Mucosa of rectum (tissue), 2 donors: Measurements from ENCODE around the gene UBA6.

Source experiments
- H3K27ac ChIP-seq, 2 donors: one replicate each; pipeline ENCODE4 v1.7.0; 2013; ENCODE audit warnings: inconsistent platforms in 2 of 2, low read depth in 2 of 2, low read length in 2 of 2
- H3K27me3 ChIP-seq, 2 donors: one replicate each; pipeline ENCODE4 v1.7.0; 2013; ENCODE audit warnings: low read length in 2 of 2; ENCODE audit not compliant: control insufficient read depth in 2 of 2, insufficient read depth in 2 of 2
- H3K36me3 ChIP-seq, 2 donors: one replicate each; pipeline ENCODE4 v1.7.0; 2013; ENCODE audit warnings: low read length in 2 of 2; ENCODE audit not compliant: control insufficient read depth in 2 of 2, insufficient read depth in 2 of 2
- H3K4me1 ChIP-seq, 2 donors: one replicate each; pipeline ENCODE4 v1.7.0; 2013; ENCODE audit warnings: low read length in 2 of 2, mild to moderate bottlenecking in 1 of 2; ENCODE audit not compliant: control insufficient read depth in 2 of 2, insufficient read depth in 2 of 2
- H3K4me3 ChIP-seq, 2 donors: one replicate each; pipeline ENCODE4 v1.7.0; 2013; ENCODE audit warnings: low read length in 2 of 2
- H3K9ac ChIP-seq, 2 donors: one replicate each; pipeline ENCODE4 v1.7.0; 2013; ENCODE audit warnings: low read length in 2 of 2, low read depth in 1 of 2, mild to moderate bottlenecking in 1 of 2
- H3K9me3 ChIP-seq, 2 donors: one replicate each; pipeline ENCODE4 v1.7.0; 2013; ENCODE audit warnings: low read length in 2 of 2; ENCODE audit not compliant: control insufficient read depth in 2 of 2
- donor health status: healthy.
- donor health status: Normal muscosa, but diverticular disease.

The UBA6 gene

DNA sequence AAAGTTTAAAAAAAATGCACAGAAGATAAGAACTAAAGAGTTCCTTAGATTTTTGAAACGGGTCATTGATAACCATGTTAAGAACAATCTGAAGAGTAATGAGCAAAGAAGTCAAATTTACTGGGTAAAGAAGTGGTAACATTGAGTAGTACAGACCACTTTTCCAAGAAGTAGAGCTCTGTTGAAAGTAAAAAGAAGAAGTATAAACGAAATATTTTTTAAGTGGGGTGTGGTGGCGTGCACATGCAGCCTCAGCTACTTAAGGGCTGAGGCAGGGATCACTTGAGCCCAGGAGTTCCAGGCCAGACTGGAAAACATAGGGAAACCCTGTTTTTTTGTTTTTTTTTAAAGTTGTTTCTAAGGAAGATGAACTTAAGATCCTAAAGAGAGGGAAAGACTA, 68.5 kb downstream of the UBA6 start:
- Histone ChIP-seq H3K9ac (no peak overlapping the region), H3K36me3 (peaks cover 31 to 40% of the 10 kb centered on the region in 2 donors), H3K9me3 (no peaks in the 10 kb centered on the region), H3K27ac (no peak overlapping the region), H3K4me3 (no peak overlapping the region), H3K27me3 (no peaks in the 10 kb centered on the region), H3K4me1 (no peaks in the 10 kb centered on the region)

DNA sequence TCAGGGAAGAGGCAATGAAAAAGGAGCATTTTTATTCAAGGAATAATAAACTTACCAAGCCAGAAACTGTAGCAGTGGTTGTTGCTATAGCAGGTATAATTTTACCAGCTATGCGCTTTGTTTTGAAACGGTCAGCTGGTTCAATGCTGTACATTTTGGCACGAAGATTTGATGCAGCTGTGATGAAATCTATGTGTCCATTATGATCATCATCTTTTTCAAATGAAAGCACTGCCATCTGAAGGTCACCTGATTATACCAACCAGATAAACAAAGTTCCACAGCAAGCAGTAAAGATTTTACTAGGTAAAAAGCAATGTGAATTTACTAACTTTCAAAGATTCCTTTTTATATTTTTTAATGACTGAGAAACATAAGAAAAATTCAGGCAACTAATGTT, 76.0 kb downstream of the UBA6 start:
- no peaks in the 10 kb centered on the region for H3K27me3 ChIP-seq
- H3K9ac ChIP-seq: no peak overlapping the region
- H3K36me3 ChIP-seq: peaks cover 44 to 46% of the 10 kb centered on the region in 2 donors
- H3K9me3 ChIP-seq: no peaks in the 10 kb centered on the region
- no peaks in the 10 kb centered on the region for H3K4me1 ChIP-seq
- no peak overlapping the region for H3K27ac ChIP-seq
- H3K4me3 ChIP-seq: no peak overlapping the region

DNA sequence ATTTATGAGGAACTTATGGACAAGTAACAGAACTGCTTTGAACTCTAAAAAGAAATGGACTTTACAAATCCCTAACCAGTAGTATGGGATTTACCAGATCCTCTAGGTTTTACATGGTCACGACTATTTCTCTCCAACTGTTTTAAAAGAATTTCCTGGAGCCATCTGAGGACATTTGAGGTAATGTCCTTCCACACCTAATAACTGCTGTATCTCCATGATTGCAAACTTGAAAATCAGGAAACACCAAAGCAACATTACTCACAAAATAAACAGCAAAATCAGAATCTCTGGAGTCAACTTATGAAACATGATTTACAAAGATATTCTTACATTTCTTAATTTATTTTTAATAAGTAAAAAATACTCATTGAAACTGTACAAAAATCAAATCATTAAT, 84.5 kb downstream of the UBA6 start:
- Histone ChIP-seq H3K4me3 (no peak overlapping the region), H3K36me3 (peaks cover 14 to 26% of the 10 kb centered on the region in 2 donors)

DNA sequence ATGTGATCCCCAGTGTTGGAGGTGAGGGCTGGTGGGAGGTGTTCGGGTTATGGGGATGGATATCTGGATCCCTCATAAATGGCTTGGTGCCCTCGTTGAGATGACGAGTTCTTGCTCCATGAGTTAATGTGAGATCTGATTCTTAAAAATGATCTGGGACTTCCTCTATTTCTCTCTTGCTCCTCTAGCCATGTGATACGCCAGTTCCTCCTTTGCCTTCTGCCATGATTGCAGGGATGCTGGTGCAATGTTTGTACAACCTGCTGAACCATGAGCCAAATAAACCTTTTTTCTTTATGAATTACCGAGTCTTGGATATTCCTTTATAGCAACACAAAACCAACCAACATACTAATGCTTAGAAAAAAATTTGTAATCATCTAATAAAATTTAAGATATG, 85.8 kb downstream of the UBA6 start:
- Histone ChIP-seq H3K27me3 (no peaks in the 10 kb centered on the region), H3K36me3 (peaks cover 8 to 16% of the 10 kb centered on the region in 2 donors), H3K4me1 (no peaks in the 10 kb centered on the region), H3K9me3 (no peaks in the 10 kb centered on the region), H3K27ac (no peak overlapping the region), H3K4me3 (no peak overlapping the region), H3K9ac (no peak overlapping the region)

More for the DNA sequence above, 84.5 kb downstream of the UBA6 start:
- Histone ChIP-seq H3K9me3 (no peaks in the 10 kb centered on the region), H3K9ac (no peak overlapping the region), H3K27ac (no peak overlapping the region), H3K4me1 (no peaks in the 10 kb centered on the region), H3K27me3 (no peaks in the 10 kb centered on the region)

DNA sequence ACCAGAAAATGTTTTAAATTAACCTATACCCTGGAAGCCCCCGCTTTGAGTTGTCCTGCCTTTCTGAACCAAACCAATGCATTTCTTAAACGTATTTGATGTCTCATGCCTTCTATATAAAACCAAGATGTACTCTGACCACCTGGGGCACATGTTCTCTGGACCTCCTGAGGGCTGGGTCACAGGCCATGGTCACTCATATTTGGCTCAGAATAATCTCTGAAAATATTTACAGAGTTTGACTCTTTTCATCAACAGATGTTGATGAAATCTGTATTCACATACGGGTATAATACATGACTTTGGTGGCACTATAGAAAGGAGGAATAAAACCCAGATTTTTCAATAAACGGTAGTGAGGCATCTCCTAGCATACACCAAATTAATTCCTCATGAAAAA, 86.8 kb downstream of the UBA6 start:
- H3K9ac ChIP-seq: no peak overlapping the region
- H3K9me3 ChIP-seq: peaks cover 0 to 4% of the 10 kb centered on the region in 2 donors
- no peaks in the 10 kb centered on the region for H3K4me1 ChIP-seq
- no peak overlapping the region for H3K27ac ChIP-seq
- no peak overlapping the region for H3K4me3 ChIP-seq
- H3K27me3 ChIP-seq: no peaks in the 10 kb centered on the region
- peaks cover 8 to 11% of the 10 kb centered on the region in 2 donors for H3K36me3 ChIP-seq

DNA sequence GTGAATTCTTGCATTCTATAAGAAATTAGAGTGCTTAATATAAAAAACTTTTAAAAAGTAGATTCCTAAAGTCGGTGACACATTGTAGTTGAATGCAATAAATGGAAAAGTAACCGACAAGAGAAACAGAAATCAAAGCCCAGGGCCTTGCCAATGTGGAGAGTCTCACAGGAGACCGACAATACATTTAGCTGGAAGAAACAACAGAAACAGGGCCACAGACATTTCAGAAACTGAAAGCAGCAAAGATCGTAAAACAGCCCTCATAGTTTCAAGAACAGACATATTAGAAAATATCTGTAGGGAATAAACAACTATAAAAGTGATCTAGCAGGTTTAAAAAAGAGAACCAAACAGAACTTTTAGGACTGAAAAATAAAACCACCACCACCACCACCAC, 92.9 kb downstream of the UBA6 start:
- H3K36me3 ChIP-seq: no peaks in the 10 kb centered on the region
- peaks cover 0 to 4% of the 10 kb centered on the region in 2 donors for H3K9me3 ChIP-seq
- H3K9ac ChIP-seq: no peak overlapping the region
- no peak overlapping the region for H3K27ac ChIP-seq
- H3K27me3 ChIP-seq: no peaks in the 10 kb centered on the region
- H3K4me1 ChIP-seq: no peaks in the 10 kb centered on the region
- H3K4me3 ChIP-seq: no peak overlapping the region

DNA sequence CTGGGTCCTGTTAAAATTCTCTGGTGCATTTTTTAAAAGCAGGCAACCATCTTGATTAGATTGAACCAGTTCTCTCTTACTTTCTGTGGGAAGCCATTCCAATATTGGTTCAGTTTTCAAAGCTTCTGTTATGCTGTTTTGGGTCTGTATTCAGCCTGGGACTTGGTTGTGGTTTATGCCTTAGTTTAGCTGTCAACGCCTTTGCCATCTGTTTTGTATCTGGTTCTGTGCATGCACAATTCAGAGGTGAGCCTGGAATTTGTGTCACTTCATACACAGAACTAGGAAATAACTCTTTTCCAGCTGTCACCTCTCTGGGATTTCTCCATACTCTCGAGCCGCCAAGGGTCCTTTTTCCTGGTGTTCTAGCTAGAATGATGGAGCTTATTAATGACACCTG, 96.2 kb downstream of the UBA6 start:
- Histone ChIP-seq H3K9ac (no peak overlapping the region), H3K27ac (no peak overlapping the region), H3K9me3 (peaks cover 0 to under 1% of the 10 kb centered on the region in 2 donors), H3K27me3 (no peaks in the 10 kb centered on the region), H3K36me3 (no peaks in the 10 kb centered on the region), H3K4me3 (no peak overlapping the region), H3K4me1 (no peaks in the 10 kb centered on the region)

DNA sequence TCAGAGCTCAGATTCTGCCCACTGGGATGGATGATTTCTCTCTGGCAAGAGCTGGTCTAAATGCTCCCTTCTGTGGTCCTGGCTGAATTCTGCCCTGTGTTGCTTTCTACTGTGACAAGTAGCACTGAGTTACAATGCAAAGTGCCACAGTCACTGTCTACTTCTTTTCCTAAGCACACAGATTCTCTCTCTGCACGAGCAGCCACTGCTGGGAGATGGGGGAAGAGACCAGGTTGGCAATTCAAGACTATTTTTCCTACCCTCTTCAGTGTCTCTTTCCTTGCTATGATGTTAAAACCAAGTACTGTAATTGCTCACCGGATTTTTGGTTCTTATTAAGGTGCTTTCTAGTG, 97.0 kb downstream of the UBA6 start:
- no peaks in the 10 kb centered on the region for H3K9me3 ChIP-seq
- H3K27me3 ChIP-seq: no peaks in the 10 kb centered on the region
- H3K9ac ChIP-seq: no peak overlapping the region
- no peaks in the 10 kb centered on the region for H3K36me3 ChIP-seq
- H3K4me3 ChIP-seq: no peak overlapping the region
- H3K27ac ChIP-seq: no peak overlapping the region
- H3K4me1 ChIP-seq: no peaks in the 10 kb centered on the region

DNA sequence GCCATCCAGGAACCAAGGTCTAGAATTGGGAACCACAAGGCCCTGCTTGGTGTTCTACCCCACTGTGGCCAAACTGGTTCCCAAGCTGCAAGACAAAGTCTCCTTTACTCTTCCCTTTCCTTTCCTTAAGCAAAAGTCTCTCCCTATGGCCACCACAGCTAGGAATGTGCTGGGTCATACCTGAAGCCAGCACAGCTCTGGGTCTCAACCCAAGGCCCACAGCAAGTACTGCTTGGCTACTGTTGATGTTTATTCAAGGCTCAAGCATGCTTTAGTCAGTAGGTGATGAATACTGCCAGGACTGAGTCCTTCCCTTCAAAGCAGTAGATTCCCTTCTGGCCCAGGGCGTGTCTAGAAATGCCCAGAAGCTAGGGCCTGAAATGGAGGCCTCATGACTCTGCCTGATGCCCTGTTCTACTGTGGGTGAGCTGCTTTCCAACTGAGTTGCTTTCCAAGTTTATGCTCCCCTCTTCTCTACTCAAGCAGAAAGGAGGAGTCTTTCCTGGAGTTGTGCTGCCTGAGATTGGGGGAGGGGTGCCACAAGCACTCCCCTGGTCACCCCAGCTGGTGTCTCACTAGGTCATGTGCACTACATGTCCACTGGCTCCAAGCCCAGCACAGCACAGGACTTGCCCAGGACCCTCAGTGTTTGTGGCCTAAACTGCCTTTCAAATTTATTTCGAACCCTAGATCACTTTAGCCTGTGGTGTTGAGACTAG, 97.5 kb downstream of the UBA6 start:
- H3K27ac ChIP-seq: no peak overlapping the region
- H3K36me3 ChIP-seq: no peaks in the 10 kb centered on the region
- H3K27me3 ChIP-seq: no peaks in the 10 kb centered on the region
- H3K4me3 ChIP-seq: no peak overlapping the region
- no peaks in the 10 kb centered on the region for H3K4me1 ChIP-seq
- no peaks in the 10 kb centered on the region for H3K9me3 ChIP-seq
- no peak overlapping the region for H3K9ac ChIP-seq

DNA sequence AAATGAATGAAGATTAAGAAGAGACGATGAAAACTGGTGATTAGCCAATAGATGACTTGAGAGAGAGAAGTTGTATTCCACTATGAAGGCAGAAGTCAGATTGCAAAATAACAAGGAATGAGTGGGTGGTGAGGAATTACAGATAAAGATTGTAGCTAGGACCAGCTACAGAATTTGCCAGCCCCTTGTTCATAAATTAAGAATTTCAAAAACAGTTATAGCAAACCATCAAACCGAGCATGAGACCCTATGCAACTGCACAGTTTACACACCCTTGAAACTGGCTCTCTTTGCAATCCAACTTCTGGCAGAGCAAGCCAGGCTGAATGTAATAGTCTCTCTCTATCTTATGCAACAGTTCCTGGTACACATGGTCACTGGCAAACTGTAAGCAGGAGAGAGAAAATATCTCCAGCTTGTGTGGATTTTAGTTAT, 107.2 kb downstream of the UBA6 start:
- H3K9ac ChIP-seq: no peak overlapping the region
- no peaks in the 10 kb centered on the region for H3K4me1 ChIP-seq
- no peak overlapping the region for H3K27ac ChIP-seq
- H3K36me3 ChIP-seq: no peaks in the 10 kb centered on the region
- H3K27me3 ChIP-seq: no peaks in the 10 kb centered on the region
- no peak overlapping the region for H3K4me3 ChIP-seq
- H3K9me3 ChIP-seq: no peaks in the 10 kb centered on the region
